ENCODE measurements around the gene SPEN. TPM values are rescaled to one million over a fixed set of nuclear protein-coding genes. Genes with fewer than 3 reads are reported as not detected.
A peak's percentile ranks its signal among the peaks of the same experiment; 100 is the strongest.

SPEN gene
- total and polyA plus RNA-seq, 2 of the 13 experiments (the other 11 are each of a cell fraction or from before 2014, with no cell fraction given), result 4.8 to 14.0 TPM

- TF ChIP-seq AHDC1 (CRISPR knock-in tag; IDR thresholded peaks at IDR 0.05; ENCODE audit: borderline replicate concordance), result peak; percentile 71; the same call in 1 of the 2 replicates
- TF ChIP-seq, protein P1, sequence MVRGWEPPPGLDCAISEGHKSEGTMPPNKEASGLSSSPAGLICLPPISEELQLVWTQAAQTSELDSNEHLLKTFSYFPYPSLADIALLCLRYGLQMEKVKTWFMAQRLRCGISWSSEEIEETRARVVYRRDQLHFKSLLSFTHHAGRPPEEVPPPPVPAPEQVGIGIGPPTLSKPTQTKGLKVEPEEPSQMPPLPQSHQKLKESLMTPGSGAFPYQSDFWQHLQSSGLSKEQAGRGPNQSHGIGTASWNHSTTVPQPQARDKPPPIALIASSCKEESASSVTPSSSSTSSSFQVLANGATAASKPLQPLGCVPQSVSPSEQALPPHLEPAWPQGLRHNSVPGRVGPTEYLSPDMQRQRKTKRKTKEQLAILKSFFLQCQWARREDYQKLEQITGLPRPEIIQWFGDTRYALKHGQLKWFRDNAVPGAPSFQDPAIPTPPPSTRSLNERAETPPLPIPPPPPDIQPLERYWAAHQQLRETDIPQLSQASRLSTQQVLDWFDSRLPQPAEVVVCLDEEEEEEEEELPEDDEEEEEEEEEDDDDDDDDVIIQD (CRISPR knock-in tag; IDR thresholded peaks at IDR 0.05; ENCODE audit: low read depth), result peak; percentile 27; the same call in 1 of the 2 replicates
- no peak for TF ChIP-seq JARID2 (CRISPR knock-in tag; IDR thresholded peaks at IDR 0.05; ENCODE audit: insufficient replicate concordance)
- TF ChIP-seq ZBTB40 (IDR thresholded peaks at IDR 0.05), result no peak
- peak; percentile 49; the same call in 1 of the 2 replicates for TF ChIP-seq ZBTB40 (CRISPR knock-in tag; IDR thresholded peaks at IDR 0.05)
- peak; percentile 18; the same call in 1 of the 2 replicates for TF ChIP-seq KMT2B (CRISPR knock-in tag; IDR thresholded peaks at IDR 0.05)
- peak; percentile 43; the same call in 1 of the 2 replicates for TF ChIP-seq MYC (CRISPR knock-in tag; IDR thresholded peaks at IDR 0.05; ENCODE audit: borderline replicate concordance)
- peak; percentile 75; the same call in 1 of the 2 replicates for TF ChIP-seq SPEN (CRISPR knock-in tag; IDR thresholded peaks at IDR 0.05; ENCODE audit: low read depth)
- no peak for TF ChIP-seq ZNF232 (CRISPR knock-in tag; IDR thresholded peaks at IDR 0.05; ENCODE audit: borderline replicate concordance)
- TF ChIP-seq, protein P2, sequence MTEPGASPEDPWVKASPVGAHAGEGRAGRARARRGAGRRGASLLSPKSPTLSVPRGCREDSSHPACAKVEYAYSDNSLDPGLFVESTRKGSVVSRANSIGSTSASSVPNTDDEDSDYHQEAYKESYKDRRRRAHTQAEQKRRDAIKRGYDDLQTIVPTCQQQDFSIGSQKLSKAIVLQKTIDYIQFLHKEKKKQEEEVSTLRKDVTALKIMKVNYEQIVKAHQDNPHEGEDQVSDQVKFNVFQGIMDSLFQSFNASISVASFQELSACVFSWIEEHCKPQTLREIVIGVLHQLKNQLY (CRISPR knock-in tag; IDR thresholded peaks at IDR 0.05), result peak; percentile 99
These were observed 45.1 kb upstream of the SPEN start (continued) for GRCh38 chr1:15802234-15802965.
